Tibial nerve (tissue), 4 donors: ENCODE data around the gene SELENOW.

Experiments used
- EP300 ChIP-seq, 2 donors: sonication (generic); formaldehyde crosslinking; IDR thresholded peaks; one replicate each; pipeline ENCODE4 v1.6.1; 2017; ENCODE audit warnings: antibody characterized with exemption in 2 of 2, mild to moderate bottlenecking in 1 of 2
- POLR2A ChIP-seq, 2 donors: fragments of 450-650 bp; IDR thresholded peaks; one replicate each; pipeline ENCODE4 v1.6.1; 2017; ENCODE audit warnings: antibody characterized with exemption in 2 of 2, mild to moderate bottlenecking in 2 of 2, moderate library complexity in 2 of 2
- TF ChIP-seq, protein P1 (sequence below), 5 experiments: fragments of 200-600 bp in 3 of 5; fragments of 450-650 bp in 2 of 5; sonication (generic) in 3 of 5; IDR thresholded peaks; one replicate each; pipeline ENCODE4 v1.5.1; 2016 to 2019; ENCODE audit warnings: antibody characterized with exemption in 5 of 5, mild to moderate bottlenecking in 3 of 5, moderate library complexity in 2 of 5

DNA sequence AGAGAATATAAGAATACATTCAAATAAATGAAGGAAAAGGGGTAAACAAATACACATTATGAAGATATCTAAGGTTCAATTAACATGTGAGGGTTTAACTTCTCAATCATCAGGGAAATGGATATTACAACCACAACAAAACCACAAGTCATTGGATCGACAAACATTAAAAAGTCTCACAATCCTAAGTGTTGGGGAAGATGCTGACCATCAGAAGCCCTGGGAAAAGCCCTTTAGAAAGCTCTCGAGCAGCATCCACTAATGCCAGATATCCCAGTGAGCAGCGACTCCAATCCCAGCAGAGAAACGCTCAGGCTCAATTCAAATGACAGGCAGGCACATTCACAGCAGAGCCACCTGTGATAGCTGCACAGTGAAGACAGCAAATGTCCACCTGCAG is 22.8 kb downstream of the SELENOW start:
- TF ChIP-seq, protein P1, sequence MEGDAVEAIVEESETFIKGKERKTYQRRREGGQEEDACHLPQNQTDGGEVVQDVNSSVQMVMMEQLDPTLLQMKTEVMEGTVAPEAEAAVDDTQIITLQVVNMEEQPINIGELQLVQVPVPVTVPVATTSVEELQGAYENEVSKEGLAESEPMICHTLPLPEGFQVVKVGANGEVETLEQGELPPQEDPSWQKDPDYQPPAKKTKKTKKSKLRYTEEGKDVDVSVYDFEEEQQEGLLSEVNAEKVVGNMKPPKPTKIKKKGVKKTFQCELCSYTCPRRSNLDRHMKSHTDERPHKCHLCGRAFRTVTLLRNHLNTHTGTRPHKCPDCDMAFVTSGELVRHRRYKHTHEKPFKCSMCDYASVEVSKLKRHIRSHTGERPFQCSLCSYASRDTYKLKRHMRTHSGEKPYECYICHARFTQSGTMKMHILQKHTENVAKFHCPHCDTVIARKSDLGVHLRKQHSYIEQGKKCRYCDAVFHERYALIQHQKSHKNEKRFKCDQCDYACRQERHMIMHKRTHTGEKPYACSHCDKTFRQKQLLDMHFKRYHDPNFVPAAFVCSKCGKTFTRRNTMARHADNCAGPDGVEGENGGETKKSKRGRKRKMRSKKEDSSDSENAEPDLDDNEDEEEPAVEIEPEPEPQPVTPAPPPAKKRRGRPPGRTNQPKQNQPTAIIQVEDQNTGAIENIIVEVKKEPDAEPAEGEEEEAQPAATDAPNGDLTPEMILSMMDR (IDR thresholded peaks at IDR 0.05): no peak
- TF ChIP-seq EP300 (IDR thresholded peaks at IDR 0.05): no peak
- TF ChIP-seq POLR2A (IDR thresholded peaks at IDR 0.05): no peak
